IMR-90 (cell line): ENCODE results near the gene NEUROD6.

Experiments
- FOS ChIP-seq: fragments of 150-350 bp; IDR thresholded peaks from 2 replicates; pipeline ENCODE4 v1.6.1; 2016; ENCODE audit warnings: low read depth, low read length
- POLR2A ChIP-seq: IDR thresholded peaks from 2 replicates; pipeline ENCODE4 v1.6.1; 2012; ENCODE audit warnings: mild to moderate bottlenecking, low read depth, low read length
- TF ChIP-seq, protein P1 (sequence below): conservative IDR thresholded peaks from 2 replicates; pipeline ENCODE4 v1.5.1; 2012; ENCODE audit warnings: mild to moderate bottlenecking, low read depth, low read length, improper control_type of control experiment

DNA sequence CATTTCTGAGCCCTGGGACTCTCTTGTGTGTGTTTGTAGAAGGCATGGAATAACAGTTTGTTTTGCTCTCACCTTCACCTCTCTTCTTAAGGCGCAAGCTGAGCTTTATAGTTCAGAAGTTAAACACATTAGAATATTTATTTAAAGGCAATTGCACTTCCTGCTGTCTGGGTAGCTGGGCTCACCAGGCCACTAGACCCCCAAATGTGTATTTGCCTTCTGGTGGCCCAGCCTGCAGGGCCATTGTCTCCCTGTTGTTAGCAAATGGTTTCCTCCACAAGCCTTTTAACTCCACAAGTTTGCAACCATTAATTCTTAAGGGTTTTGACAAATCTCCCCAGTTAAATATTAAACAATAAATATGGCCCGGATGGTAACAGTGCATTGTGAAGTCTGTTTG, 31.1 kb upstream of the NEUROD6 start:
- TF ChIP-seq FOS (no peak), POLR2A (no peak)
- TF ChIP-seq, protein P1, sequence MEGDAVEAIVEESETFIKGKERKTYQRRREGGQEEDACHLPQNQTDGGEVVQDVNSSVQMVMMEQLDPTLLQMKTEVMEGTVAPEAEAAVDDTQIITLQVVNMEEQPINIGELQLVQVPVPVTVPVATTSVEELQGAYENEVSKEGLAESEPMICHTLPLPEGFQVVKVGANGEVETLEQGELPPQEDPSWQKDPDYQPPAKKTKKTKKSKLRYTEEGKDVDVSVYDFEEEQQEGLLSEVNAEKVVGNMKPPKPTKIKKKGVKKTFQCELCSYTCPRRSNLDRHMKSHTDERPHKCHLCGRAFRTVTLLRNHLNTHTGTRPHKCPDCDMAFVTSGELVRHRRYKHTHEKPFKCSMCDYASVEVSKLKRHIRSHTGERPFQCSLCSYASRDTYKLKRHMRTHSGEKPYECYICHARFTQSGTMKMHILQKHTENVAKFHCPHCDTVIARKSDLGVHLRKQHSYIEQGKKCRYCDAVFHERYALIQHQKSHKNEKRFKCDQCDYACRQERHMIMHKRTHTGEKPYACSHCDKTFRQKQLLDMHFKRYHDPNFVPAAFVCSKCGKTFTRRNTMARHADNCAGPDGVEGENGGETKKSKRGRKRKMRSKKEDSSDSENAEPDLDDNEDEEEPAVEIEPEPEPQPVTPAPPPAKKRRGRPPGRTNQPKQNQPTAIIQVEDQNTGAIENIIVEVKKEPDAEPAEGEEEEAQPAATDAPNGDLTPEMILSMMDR: no peak
